Measurements from ENCODE around the gene DPP10.
"Not testable (repeated sequence)": the region's sequence is repeated elsewhere in the genome, so short reads cannot be mapped to it uniquely, and the experiment has no call there.

Gene DPP10

DNA sequence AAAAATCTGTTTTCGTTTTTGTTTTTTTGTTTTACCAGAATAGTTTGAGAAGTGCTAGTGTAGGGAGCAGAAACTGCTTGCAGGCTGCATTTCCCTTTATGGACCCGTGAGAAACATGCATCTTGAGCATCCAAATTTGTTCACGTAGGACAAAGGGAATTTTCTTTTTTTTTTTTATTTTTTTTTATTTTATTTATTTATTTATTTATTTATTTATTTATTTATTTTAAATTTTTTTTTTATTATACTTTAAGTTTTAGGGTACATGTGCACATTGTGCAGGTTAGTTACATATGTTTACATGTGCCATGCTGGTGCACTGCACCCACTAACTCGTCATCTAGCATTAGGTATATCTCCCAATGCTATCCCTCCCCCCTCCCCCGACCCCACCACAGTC lies 305.7 kb downstream of the DPP10 start:
- H3K36me3 ChIP-seq (ENCODE audit: control insufficient read depth in 1 of 2, insufficient read depth in 2 of 2, low read length in 2 of 2); H2AFZ ChIP-seq (ENCODE audit: insufficient read depth, low read length, poor library complexity); H3K79me2 ChIP-seq (ENCODE audit: control insufficient read depth, insufficient read depth, low read length, poor library complexity); H3K9ac ChIP-seq (ENCODE audit: low read length); H3K4me3 ChIP-seq (ENCODE audit: low read depth, low read length); H4K91ac ChIP-seq (ENCODE audit: low read depth, low read length); H3K14ac ChIP-seq (ENCODE audit: low read length); H2BK12ac ChIP-seq (ENCODE audit: low read length); H3K4ac ChIP-seq (ENCODE audit: low read depth, low read length); H4K8ac ChIP-seq (ENCODE audit: low read depth, low read length); H3K4me2 ChIP-seq (ENCODE audit: low read length); H3K27ac ChIP-seq (ENCODE audit: low read depth, low read length); H2AK5ac ChIP-seq (ENCODE audit: low read length); DNase-seq; H4K12ac ChIP-seq (ENCODE audit: low read depth, low read length); H3K23ac ChIP-seq (ENCODE audit: low read length); H3K18ac ChIP-seq (ENCODE audit: low read length); H3K27me3 ChIP-seq (ENCODE audit: insufficient read depth, low read length); H3K4me1 ChIP-seq (ENCODE audit: control insufficient read depth in 1 of 2, insufficient read depth in 2 of 2, low read length in 2 of 2); H2BK5ac ChIP-seq (ENCODE audit: low read depth, low read length, poor library complexity); H3K79me1 ChIP-seq (ENCODE audit: low read length); H2BK120ac ChIP-seq (ENCODE audit: insufficient read depth, low read length, poor library complexity); H3K9me3 ChIP-seq (ENCODE audit: insufficient read depth, low read depth, low read length): not testable (repeated sequence)
- WGBS (ENCODE audit: extremely low coverage, insufficient coverage, insufficient read length), result no CpG with 5 or more reads among the region's 5 CpGs

DNA sequence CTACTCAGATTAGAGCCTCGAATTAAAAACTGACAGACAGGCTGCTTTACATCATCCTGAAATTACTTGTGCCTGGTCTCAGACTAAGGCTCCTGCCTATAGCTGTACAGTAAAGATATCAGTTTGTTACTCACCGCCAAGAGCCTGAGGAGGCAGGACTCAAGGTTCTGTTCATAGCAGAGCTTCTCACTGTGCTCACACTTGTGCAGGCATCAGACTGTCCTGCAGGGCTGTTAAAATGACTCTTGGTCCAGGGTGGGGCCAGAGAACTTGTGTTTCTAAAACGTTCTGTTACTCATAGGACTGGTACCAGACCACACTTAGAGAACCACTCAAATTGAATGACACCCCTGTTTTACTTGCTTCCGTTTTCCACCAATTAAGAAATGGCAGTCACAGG lies 310.0 kb downstream of the DPP10 start:
- Histone ChIP-seq H2BK5ac (ENCODE audit: low read depth, low read length, poor library complexity) (no peak overlapping the region), H3K27ac (ENCODE audit: low read depth, low read length) (no peak overlapping the region), H4K91ac (ENCODE audit: low read depth, low read length) (no peak overlapping the region), H3K9ac (ENCODE audit: low read length) (no peak overlapping the region), H3K4ac (ENCODE audit: low read depth, low read length) (no peak overlapping the region), H3K4me2 (ENCODE audit: low read length) (no peak overlapping the region), H3K27me3 (ENCODE audit: insufficient read depth, low read length) (no peaks in the 10 kb centered on the region), H4K8ac (ENCODE audit: low read depth, low read length) (no peak overlapping the region), H3K79me1 (ENCODE audit: low read length) (no peaks in the 10 kb centered on the region), H3K4me1 (ENCODE audit: control insufficient read depth in 1 of 2, insufficient read depth in 2 of 2, low read length in 2 of 2) (no peaks in the 10 kb centered on the region), H4K12ac (ENCODE audit: low read depth, low read length) (no peak overlapping the region), H2BK12ac (ENCODE audit: low read length) (no peak overlapping the region), H3K4me3 (ENCODE audit: low read depth, low read length) (no peak overlapping the region), H3K18ac (ENCODE audit: low read length) (no peak overlapping the region), H3K23ac (ENCODE audit: low read length) (no peak overlapping the region), H3K36me3 (ENCODE audit: control insufficient read depth in 1 of 2, insufficient read depth in 2 of 2, low read length in 2 of 2) (no peaks in the 10 kb centered on the region), H3K9me3 (ENCODE audit: insufficient read depth, low read depth, low read length) (no peaks in the 10 kb centered on the region), H2AFZ (ENCODE audit: insufficient read depth, low read length, poor library complexity) (no peak overlapping the region), H2BK120ac (ENCODE audit: insufficient read depth, low read length, poor library complexity) (no peak overlapping the region), H2AK5ac (ENCODE audit: low read length) (no peak overlapping the region), H3K79me2 (ENCODE audit: control insufficient read depth, insufficient read depth, low read length, poor library complexity) (no peaks in the 10 kb centered on the region), H3K14ac (ENCODE audit: low read length) (no peak overlapping the region)
- DNase-seq, result no peak
- WGBS (ENCODE audit: extremely low coverage, insufficient coverage, insufficient read length), result no CpG with 5 or more reads among the region's 4 CpGs

DNA sequence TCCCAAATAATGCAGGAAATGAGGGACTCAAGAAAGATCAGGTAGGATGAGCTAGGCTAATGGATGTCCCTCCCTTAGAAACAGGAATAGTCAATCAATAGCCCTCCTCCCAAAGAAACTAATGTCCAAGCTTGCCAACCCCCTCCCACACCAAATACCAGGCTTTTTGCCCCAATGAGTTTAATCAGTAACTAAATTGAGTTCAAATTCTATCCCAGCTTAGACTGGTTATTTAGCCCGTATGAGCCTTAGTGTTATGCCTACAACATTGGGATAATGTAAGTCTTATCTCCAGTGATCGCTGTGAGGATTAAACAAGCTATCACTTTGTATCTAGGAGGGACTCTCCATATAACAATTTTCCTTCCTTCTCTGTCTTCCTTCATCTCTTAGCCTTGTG lies 310.7 kb downstream of the DPP10 start:
- H3K9me3 ChIP-seq (ENCODE audit: insufficient read depth, low read depth, low read length), result no peaks in the 10 kb centered on the region
- no peak overlapping the region for H2BK120ac ChIP-seq (ENCODE audit: insufficient read depth, low read length, poor library complexity)
- no peaks in the 10 kb centered on the region for H3K27me3 ChIP-seq (ENCODE audit: insufficient read depth, low read length)
- no peak overlapping the region for H4K8ac ChIP-seq (ENCODE audit: low read depth, low read length)
- H3K27ac ChIP-seq (ENCODE audit: low read depth, low read length), result no peak overlapping the region
- no CpG with 5 or more reads among the region's 2 CpGs for WGBS (ENCODE audit: extremely low coverage, insufficient coverage, insufficient read length)
- no peaks in the 10 kb centered on the region for H3K36me3 ChIP-seq (ENCODE audit: control insufficient read depth in 1 of 2, insufficient read depth in 2 of 2, low read length in 2 of 2)
- H2BK12ac ChIP-seq (ENCODE audit: low read length), result no peak overlapping the region
- H3K4me1 ChIP-seq (ENCODE audit: control insufficient read depth in 1 of 2, insufficient read depth in 2 of 2, low read length in 2 of 2), result no peaks in the 10 kb centered on the region
- no peak overlapping the region for H3K23ac ChIP-seq (ENCODE audit: low read length)
- no peak overlapping the region for H2BK5ac ChIP-seq (ENCODE audit: low read depth, low read length, poor library complexity)
- no peaks in the 10 kb centered on the region for H3K79me1 ChIP-seq (ENCODE audit: low read length)
- no peak overlapping the region for H4K91ac ChIP-seq (ENCODE audit: low read depth, low read length)
- no peak overlapping the region for H3K14ac ChIP-seq (ENCODE audit: low read length)
- no peak for DNase-seq
- no peak overlapping the region for H3K9ac ChIP-seq (ENCODE audit: low read length)
- no peak overlapping the region for H3K4me2 ChIP-seq (ENCODE audit: low read length)
- H3K18ac ChIP-seq (ENCODE audit: low read length), result no peak overlapping the region
- no peak overlapping the region for H3K4ac ChIP-seq (ENCODE audit: low read depth, low read length)
- no peak overlapping the region for H4K12ac ChIP-seq (ENCODE audit: low read depth, low read length)
- no peak overlapping the region for H2AFZ ChIP-seq (ENCODE audit: insufficient read depth, low read length, poor library complexity)
- no peak overlapping the region for H2AK5ac ChIP-seq (ENCODE audit: low read length)
- no peaks in the 10 kb centered on the region for H3K79me2 ChIP-seq (ENCODE audit: control insufficient read depth, insufficient read depth, low read length, poor library complexity)
- no peak overlapping the region for H3K4me3 ChIP-seq (ENCODE audit: low read depth, low read length)

DNA sequence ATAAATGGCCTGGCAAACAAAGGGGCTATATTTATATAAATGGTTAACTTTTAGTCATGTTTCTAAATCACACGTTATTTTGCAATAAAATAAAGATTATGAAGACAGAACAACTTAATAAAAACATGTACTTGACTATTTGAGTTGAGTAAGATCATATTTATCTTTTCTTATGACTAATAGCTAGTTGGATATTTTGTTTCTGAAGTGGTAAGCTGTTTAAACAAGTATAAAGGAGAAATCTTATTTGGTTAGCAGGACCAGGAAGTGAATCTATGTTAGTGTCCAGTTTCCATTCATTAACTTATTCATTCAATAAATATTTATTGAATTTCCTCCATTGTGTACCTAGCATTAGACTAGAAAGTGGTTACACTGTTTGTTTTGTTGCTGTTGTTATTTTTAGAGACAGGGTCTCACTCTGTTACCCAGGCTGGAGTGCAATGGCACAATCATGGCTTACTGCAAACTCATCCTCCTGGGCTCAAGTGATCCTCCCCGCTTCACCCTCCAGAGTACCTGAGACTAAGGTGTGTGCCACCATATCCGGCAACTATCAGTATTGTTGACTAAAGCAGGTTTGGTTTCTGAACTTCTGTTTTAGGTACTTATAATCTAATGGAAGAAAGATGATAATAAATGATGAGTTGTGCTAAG lies 312.6 kb downstream of the DPP10 start:
- Histone ChIP-seq H2BK12ac (ENCODE audit: low read length) (no peak overlapping the region), H2BK120ac (ENCODE audit: insufficient read depth, low read length, poor library complexity) (no peak overlapping the region), H3K4me3 (ENCODE audit: low read depth, low read length) (no peak overlapping the region), H3K27me3 (ENCODE audit: insufficient read depth, low read length) (no peaks in the 10 kb centered on the region), H2BK5ac (ENCODE audit: low read depth, low read length, poor library complexity) (no peak overlapping the region), H3K27ac (ENCODE audit: low read depth, low read length) (no peak overlapping the region), H3K4ac (ENCODE audit: low read depth, low read length) (no peak overlapping the region), H3K79me2 (ENCODE audit: control insufficient read depth, insufficient read depth, low read length, poor library complexity) (no peaks in the 10 kb centered on the region), H3K4me1 (ENCODE audit: control insufficient read depth in 1 of 2, insufficient read depth in 2 of 2, low read length in 2 of 2) (no peaks in the 10 kb centered on the region), H3K18ac (ENCODE audit: low read length) (no peak overlapping the region), H2AK5ac (ENCODE audit: low read length) (no peak overlapping the region), H3K36me3 (ENCODE audit: control insufficient read depth in 1 of 2, insufficient read depth in 2 of 2, low read length in 2 of 2) (no peaks in the 10 kb centered on the region), H4K8ac (ENCODE audit: low read depth, low read length) (no peak overlapping the region), H4K91ac (ENCODE audit: low read depth, low read length) (no peak overlapping the region), H3K79me1 (ENCODE audit: low read length) (no peaks in the 10 kb centered on the region), H3K9me3 (ENCODE audit: insufficient read depth, low read depth, low read length) (no peaks in the 10 kb centered on the region), H3K14ac (ENCODE audit: low read length) (no peak overlapping the region), H3K9ac (ENCODE audit: low read length) (no peak overlapping the region), H2AFZ (ENCODE audit: insufficient read depth, low read length, poor library complexity) (no peak overlapping the region), H3K23ac (ENCODE audit: low read length) (no peak overlapping the region), H3K4me2 (ENCODE audit: low read length) (no peak overlapping the region), H4K12ac (ENCODE audit: low read depth, low read length) (no peak overlapping the region)
- DNase-seq, result no peak
- no CpG with 5 or more reads among the region's 3 CpGs for WGBS (ENCODE audit: extremely low coverage, insufficient coverage, insufficient read length)
